Forelimb muscle (tissue), 1 donor: ENCODE measurements around the gene MATCAP1. TPM values are rescaled to one million over a fixed set of nuclear protein-coding genes. Genes with fewer than 3 reads are reported as not detected.

Experiments used
- DNase-seq: peaks from one replicate; pipeline ENCODE4 v3.0.0-alpha.2; 2013; ENCODE audit warnings: low read depth
- polyA plus RNA-seq: library from polyadenylated mRNA; unstranded; fragments of 120-200 nt; gene quantifications from one replicate; pipeline ENCODE4 v1.2.1, GENCODE V29; 2013; ENCODE audit not compliant: insufficient read length

MATCAP1 gene
- polyA plus RNA-seq, 1 donor = 18.8 TPM

DNA sequence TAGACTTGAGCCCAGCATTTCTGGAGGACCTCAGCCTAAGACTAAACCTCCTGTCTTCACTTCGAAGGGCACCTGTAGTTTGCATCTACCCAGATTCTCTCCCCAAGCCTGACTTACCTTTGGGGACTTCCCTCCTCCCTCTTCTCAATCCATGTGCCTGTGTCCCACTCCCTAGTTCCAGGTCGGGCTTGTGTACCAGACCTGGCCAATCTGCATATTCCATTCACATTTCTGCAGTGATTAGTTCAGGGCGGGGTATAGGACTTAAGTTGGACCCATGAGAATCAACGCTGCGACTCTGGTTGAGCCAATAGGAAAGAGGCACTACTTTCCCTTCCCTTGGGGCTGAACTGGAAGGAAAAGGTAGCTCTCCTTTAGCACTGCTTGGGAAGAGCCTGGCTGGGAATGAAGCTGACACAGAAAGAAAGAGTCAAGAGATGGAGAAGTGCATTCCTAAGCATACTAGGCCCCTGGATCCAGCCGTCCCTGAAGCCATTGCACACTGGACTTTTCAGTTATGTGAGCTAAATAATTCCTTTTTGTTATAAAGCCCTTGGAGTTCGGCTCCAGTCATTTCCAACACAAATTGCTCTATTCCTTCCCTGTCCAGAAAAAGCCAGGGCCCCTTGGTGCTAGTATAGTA lies 26.5 kb downstream of the MATCAP1 start:
- no peak for DNase-seq

DNA sequence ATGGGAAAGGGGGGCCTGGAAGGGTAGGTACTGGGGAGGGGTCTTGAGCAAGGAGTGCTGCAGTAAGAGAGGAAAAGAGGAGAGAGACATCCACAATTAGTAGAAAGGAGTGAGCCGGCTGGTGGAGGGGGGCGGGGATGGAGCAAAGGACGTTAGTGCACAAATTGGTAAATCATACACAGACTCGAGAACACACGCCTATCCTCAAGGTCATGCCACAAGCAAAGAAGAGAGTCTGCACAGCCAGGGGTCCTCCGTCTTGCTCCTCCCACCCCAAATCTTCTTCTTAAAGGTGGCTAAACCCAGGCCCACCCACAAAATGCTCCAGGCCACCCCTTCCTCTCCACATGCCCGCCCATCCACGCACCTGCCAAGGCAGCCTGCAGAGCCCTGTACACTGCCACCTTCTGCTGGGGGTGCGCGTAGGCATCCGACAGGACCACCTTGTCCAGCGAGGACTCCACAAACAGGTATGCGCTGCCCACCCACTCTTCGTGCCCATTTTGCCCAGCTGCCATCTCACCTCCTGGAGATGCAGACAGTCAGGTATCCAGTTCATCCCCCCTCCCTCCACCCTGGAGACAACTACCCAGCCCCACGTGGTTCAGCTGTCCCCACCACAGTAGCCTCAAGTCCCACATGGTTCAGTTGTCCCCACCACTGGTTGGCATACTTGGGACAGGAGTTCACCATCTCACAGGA lies 27.5 kb downstream of the MATCAP1 start:
- no peak for DNase-seq

DNA sequence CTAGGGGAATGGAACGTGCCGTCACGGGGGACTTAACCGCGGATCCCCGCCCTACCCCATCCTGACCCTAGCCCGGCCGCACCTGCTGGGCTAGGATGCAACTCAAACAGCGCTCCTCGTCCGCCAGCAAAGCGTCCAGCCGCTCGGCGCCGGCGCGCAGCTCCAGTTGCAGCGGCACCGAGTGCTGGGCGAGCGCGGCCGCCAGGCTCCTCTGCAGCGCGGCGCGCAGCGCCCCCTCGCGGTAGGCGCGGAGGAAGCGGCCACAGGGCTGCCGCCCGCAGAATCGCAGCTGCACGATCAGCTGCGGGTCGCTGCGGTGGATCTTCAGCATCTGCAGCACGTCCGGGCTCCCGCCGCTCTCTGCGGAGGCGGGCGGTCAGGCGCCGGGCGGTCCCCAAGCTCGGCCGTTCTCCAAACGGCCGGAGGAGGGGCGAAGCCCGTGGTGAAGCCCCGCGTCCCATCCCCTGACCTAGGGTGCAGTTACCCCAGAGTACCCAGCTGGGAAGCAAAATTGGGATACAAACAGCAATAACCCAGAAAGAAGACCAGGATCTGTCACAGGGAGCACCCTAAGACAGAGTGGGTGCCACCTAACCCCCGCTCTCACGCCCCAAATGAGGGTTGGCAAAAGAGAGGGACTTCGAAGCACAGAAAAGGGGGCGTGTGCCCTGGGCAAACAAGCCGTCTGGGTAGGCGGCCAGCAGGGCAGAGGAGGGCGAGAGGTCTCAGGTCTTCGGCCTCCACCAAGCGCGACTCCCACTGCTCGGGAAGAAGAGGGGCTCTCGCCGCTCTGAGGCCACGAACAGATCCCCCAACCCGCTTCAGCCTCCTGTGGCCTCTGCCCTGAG lies 28.2 kb downstream of the MATCAP1 start:
- peak; percentile 71 for DNase-seq

DNA sequence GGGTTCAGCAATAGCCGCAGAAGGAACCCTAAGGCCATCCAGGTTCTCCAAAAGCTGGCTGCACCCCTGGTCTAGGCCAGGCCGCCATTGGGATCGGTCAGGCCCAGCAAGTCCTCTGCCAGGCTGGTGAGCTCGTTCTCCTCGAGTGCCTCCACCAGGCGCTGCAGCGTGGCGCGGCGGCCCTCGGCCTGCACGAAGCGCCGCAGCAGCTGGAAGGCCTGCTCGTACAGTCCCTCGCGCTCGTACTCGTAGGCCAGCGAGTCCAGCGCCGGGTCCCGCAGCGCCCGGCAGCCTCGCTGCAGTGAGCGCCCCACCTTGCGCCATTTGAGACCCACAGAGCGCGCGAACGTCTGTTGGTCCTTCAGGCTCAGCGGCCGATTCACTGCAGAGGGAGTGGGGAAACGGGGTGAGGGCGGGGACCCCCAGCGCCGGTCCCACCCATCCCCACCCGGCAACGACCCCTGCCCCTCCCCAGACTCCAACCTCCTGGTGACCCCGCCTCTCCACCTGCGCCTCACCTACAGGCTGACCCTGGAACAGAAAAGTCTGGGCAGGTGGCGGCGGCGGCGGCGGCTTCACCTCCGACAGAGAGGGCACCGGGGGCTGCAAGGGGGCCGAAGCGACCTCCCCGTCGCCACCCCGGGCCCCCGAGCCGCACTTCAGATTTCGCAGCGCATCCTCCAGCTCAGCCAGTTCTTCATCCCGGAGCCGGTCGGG lies 29.0 kb downstream of the MATCAP1 start:
- DNase-seq = no peak

DNA sequence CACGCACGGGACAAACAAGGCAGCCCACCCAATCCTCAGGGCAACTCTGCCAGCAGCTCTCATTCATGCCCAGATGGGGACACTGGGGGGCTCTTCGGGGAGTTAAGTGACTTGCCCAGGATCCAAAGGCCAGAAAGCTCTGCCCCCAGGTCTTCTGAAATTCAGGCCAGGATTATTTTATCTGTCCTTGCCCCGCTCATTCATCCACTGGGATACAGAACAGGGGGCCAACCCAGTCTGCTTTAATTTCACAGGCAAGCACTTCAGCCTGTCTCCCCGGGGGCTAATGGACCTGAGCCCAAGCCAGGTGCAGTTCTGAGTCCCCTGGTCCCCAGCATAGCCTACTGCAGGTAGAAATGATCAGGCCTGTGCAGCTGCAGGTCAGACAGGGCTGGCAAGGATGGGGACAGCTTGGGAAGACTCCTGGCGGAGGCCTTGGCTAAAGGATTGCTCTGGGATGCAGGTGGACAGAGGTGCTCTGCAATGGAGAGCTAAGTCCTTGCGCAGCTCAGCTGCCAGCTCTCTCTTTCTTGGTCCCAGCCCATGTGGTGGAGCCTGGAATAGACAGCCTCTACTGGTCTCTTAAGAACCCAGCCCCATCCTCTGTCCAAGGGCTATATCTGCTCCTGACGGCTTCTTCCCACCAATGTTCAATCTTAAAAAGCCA lies 32.2 kb downstream of the MATCAP1 start:
- no peak for DNase-seq

DNA sequence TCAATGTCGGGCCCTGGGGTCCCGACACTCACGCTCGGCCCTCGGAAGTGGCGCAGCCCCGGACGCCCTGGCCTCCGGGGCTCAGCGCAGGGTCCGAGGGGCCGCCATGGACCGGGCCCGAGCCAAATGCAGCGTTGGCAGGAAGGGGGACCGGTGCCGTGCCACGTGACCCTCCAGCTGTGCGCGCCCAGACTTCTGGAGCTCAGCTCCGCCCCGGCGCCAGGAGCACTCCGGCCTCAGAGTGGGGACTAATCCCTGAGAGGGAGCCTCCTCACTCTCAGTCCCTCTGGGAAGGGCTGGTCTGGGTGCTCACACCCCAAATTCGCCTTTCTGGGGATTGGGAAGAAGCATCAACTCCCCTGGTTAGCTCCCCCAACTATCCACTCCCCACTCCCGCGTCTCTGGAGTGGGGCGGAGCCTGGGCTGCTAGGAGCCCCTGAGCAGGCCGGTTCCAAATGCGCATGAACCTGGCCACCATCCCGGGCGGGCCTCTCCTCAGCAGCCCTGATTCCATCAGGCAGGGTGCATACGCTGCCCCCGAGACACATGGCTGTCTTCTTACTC lies 32.8 kb downstream of the MATCAP1 start, which contains the start of gene B3GNT9:
Gene B3GNT9 (minus strand): TSS at position 166 of the 564 bp plus-strand sequence. CDS start 513 bp downstream, outside the sequence.
- DNase-seq = peak; percentile 64

DNA sequence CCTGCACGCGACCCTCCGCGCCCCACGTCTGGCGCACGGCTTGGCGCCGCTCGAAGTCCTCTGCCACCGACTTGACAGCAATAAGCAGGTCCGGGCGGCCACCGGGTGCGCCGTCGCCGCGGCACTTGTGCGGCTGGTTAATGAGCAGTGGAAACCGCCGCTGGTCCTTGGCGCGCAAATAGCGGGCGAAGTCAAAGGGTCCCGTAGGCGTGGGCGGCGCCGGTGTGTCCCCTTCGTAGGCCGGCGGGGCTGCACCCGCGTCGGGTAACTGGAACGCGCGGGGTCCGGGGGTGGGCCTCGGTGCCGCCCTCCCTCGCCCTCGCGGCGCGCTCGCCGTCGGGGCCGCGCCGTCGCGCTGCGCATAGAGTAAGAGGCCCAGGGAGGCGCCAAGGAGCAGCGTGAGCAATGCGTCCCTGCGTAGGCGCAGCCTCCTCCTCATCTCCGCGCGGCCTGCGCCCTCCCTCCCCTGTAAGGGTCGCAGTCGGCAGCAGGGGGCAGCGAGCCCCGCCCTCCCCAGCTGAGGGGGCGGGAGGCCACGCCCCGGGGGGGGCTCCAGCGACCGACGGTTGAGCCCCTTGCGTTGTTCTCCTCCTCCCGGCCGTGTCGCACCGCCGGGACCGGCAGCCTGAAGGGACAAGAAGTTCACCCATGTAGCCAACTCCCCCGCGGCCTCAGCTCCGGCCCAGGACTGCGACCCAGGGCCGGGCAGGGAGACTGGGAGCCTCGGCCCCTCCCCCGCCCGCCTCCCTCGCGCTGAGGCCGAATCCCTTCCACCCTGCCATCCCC lies 33.5 kb downstream of the MATCAP1 start:
- DNase-seq = no peak

DNA sequence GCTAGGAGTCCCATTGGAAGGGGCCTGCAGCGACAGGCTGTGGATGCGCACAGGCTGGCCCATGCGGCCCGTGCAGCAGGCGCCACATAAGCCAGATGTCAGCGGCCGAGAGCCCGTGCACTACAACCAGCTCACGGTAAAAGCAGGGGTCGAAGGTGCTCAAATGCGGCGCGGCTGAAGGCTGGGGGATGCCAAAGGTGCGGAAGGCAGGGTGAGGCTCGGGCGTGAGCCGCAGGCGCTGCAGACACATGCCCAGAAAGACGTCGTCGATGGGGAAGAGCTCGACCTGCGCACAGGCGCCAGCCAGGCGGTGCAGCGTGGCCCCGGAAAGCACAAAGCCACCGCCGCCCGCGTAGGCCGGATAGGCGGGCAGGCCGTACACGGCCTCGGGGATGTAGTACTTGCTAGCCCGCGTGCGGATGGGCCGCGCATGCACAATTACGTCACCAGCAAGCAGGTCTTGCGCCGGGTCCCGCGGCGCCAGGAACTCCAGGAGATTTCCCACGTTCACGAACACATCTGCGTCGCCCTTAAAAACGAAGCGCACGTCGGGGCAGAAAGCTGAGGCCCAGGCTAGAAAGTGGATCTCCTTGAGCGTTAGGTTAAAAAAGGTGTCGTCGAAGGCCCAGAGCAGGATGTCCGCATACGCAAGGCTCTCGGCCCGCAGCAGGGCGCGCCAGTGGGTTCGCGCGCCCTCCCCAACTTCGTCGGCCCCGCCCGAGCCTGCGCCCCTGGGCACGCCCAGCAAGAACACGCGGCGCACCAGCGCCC lies 34.3 kb downstream of the MATCAP1 start:
- DNase-seq = no peak

DNA sequence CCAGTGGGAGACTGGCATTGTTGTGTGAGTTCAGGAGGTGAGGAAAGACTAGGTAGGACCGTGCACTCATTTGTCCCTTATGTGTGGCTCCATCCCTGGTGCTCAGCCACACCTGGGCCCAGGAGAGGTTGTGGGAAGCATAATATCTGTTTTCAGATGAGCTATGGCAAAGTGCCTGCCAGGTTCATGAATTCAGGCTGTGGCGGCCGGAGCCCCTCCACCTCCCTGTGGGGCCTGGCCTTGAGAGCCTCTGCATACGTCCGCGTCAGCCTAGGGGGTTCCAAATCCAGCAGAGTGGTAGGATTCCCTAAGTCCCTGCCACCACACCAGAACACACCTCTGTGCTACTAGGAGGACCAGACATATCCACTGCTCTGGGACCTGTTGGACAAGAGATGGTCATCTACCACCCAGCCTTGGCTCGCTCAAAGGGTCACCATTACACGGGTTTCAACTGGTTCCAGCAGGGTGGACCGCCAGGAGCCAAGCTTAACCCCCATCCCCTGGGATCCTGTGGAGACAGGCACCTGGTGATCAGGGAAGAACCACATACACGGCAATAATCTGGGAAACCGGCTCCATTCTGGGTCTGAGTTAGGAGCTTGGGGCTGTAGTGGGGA lies 35.0 kb downstream of the MATCAP1 start:
- DNase-seq = no peak

DNA sequence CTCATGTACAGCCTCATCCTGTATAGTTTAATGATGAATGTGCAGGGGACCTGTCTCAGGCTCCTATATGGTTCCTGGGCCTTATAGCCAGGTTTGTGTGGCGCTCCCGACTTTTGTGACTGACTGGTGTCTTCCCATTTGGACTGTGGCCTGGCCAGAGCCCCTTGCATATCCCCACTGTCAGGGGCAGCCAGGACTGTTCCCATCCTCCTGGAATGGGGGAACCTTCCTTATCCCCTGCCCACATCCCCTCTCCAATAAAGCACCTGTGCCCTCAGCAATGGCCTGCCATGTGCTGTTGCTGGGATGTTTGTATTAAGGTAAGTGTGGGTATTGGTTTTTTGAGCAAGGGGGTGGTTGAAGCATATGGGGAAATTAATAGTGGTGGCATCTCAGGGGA lies 35.5 kb downstream of the MATCAP1 start:
- DNase-seq = no peak

DNA sequence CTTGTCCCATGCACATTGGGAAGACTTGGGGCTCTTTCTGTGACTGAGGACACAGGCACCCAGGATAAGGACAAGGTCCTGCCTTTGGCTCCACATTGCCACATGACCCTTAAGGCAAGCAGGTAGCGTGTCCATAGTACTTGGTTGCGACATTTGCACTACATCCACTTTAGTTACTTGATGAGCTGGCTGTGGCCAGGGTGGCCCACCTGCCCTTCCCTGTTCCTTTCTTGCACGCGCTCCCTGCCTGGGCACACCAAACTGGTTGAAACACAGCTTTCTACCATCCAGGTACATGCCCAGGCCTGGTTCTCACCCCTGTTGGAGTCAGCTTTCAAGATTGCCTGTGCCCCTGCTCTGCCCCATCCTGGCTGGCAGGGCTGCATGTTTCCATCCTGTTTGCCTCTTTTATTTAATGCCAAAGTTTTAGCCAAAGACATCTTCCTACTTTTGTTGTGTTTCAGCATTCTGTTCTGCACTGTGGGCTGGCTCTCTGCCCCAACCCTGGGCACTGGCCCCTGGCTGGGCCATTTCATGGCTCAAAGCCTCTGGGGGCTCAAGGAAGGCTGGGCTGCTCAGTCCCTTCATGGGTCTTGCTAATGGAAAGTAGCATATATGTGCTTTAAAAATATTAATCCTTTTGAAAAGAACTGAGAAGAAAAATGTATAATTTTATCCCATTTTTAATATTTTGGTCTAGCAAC lies 36.2 kb downstream of the MATCAP1 start:
- DNase-seq = no peak

DNA sequence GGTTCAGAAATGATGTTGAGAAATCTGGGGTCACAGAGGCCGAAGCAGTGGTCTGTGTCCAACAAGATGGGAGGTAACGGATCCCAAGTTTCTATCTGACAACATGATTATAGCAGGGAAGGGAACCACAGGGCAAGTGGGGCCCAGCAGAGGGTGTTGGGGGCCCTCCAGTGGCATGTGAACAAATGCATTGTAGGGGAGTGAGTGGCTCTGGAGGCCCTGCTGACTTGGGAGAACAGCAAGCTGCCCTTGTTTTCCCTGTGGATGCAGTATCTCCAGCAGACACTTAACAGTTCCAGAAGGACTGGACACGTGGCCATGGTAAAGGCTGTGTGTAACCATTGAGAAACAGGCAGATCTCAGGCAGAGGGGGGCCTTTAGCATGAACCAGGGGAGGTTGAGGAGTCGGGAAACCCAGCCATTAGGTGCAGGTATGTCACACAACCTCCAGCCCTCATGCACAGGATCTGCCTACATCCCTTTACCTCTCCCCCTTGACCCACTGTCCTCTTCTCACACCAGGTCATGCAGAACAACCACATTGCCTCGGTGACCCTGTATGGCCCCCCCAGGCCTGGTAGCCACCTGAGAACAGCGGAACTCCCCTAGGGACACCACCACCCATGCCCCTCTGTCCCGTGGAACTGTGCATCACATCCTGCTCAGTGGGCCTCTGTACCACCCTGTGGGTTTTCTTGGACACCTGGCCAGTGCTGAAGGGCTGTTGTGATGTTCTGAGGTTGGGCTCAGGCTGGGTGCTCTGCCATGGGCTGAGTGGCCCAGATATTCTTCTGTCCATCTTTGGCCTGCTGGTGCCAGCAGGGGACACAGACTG lies 37.0 kb downstream of the MATCAP1 start:
- DNase-seq = no peak

DNA sequence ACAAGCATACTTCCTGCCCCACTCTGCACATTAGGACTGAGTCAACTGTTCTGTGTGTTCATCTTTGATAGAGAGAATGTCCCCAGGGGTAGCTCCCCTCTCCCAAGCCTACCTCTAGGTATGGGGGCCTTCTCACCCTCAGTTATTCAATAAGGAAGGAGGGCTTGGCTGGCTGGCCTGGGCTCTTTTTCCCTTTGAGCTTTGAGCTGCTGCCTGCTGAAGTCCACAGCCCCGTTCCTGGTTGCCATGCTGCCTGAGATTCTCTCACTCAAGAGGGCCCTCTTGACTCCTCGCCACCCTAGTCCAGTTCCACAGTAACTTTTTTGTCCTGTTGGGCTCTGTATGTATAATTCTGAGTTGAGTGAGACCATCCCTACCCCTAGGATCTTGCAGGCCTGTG lies 38.0 kb downstream of the MATCAP1 start:
- no peak for DNase-seq

DNA sequence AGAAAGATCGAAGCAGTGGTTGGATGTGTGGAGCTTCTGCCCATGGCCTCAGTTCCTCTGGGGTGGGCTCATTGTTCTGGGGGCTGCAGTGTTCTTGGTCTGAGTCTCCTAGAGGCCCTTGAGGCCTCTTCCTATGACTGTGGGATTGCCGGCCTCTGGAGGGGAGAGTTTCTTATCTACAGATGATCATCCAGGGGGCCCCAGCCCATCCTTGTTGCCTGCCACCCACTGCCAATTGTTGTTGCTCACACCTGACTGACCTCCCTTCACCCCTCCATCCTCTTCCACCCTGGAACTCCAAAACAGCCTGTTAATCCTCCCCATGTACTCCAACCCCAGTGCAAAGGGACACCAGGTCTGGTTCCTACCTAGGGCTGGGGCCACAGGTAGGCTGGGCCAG lies 38.8 kb downstream of the MATCAP1 start:
- no peak for DNase-seq

DNA sequence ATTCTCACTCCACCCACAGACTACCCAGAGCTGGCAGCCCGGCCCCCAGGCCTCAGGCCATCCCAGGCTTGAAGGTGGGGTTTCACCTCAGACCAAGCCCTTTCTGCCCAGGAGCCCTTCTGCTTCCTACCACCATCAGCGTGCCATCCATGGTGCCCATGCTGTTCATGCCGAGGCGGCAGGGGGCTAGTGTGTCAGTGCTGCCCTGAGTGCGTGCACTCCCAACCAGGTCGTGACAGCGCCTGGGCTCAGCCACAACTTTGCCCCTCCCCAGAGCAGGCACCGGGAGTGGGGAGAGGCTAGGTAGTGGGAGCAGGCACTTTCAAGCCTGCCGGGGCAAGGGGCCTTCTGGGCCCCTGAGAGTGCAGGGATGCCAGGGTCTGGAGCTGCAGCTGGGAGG lies 41.4 kb downstream of the MATCAP1 start:
- DNase-seq = no peak

DNA sequence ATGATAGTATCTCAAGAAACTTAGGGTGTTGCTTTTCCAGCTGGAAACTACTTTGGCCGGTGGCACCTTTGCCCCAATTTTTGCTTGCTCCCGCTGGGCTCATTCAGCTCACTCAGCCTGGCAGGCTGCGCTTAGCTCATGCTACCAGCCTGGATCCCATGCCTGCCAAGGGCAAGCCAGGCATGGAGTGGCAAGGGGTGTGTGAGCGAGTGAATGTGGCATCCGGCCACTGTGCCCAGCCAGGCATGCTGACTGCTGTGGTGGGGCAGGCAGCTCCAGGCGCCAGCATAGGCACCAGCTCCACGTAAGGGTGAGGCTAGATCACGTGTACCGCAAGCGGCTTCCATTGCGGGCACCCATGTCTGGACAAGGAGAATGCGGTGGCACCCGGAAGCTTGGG lies 42.4 kb downstream of the MATCAP1 start:
- DNase-seq = no peak

DNA sequence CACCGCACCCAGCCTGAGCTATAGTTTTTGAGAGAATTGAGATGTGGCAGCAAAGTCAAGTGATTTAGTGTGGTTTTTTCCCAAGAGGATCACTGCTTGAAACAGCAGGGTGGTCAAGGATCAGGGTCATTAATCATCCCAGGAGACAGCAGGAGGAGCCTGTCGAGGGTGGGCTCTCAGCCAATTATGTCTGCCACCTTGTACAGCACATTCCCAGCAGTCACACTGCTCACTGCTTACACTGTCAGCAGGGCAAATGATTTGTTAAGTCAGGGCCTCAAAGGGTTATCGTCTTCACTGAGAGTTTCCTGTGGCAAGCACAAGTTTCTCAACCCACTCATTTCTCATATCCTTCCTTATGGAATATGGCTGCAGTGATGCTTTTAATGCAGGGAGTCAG lies 46.2 kb downstream of the MATCAP1 start:
- no peak for DNase-seq
